ENCODE measurements around the gene RTN3.
"Not testable (repeated sequence)": the region's sequence is repeated elsewhere in the genome, so short reads cannot be mapped to it uniquely, and the experiment has no call there.

Gene RTN3, protein sequence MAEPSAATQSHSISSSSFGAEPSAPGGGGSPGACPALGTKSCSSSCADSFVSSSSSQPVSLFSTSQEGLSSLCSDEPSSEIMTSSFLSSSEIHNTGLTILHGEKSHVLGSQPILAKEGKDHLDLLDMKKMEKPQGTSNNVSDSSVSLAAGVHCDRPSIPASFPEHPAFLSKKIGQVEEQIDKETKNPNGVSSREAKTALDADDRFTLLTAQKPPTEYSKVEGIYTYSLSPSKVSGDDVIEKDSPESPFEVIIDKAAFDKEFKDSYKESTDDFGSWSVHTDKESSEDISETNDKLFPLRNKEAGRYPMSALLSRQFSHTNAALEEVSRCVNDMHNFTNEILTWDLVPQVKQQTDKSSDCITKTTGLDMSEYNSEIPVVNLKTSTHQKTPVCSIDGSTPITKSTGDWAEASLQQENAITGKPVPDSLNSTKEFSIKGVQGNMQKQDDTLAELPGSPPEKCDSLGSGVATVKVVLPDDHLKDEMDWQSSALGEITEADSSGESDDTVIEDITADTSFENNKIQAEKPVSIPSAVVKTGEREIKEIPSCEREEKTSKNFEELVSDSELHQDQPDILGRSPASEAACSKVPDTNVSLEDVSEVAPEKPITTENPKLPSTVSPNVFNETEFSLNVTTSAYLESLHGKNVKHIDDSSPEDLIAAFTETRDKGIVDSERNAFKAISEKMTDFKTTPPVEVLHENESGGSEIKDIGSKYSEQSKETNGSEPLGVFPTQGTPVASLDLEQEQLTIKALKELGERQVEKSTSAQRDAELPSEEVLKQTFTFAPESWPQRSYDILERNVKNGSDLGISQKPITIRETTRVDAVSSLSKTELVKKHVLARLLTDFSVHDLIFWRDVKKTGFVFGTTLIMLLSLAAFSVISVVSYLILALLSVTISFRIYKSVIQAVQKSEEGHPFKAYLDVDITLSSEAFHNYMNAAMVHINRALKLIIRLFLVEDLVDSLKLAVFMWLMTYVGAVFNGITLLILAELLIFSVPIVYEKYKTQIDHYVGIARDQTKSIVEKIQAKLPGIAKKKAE
- total RNA-seq, result 32.9 to 56.1 reads per million in 2 experiments

GRCh38 chr11:63681321-63682065 lies at the start of gene RTN3:
TSS of gene RTN3 (plus strand) at chr11:63681500. CDS start at chr11:63681637, 137 bp downstream.
- DNase-seq (ENCODE audit: low read depth), result peak; percentile 97

GRCh38 chr11:63635762-63636465 lies 45.4 kb upstream of the RTN3 start:
- peak; percentile 61 for DNase-seq (ENCODE audit: low read depth)

- DNase-seq (ENCODE audit: low read depth), result not testable (repeated sequence)
Measured at GRCh38 chr11:63638436-63638835, 42.9 kb upstream of the RTN3 start.

GRCh38 chr11:63639199-63639832 lies 42.0 kb upstream of the RTN3 start:
- no peak for DNase-seq (ENCODE audit: low read depth)

DNA sequence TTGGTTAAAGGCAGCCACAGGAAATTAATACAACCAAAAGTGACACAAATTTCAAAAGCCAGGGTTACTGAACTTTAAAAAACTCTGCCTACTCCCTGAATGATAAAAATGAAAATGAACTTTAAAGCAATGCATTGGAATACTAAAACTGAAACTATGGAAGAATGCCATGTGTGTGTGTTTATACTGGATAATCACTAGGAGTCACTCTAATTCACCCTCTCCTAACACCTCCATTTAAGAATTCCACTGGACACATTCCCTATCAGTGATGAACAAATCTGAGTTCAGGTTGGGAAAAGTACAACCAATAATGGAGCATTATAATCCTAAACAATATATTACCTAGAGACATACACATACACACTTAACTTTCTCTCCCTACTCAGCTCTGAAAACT lies 39.6 kb upstream of the RTN3 start:
- DNase-seq (ENCODE audit: low read depth), result no peak

DNA sequence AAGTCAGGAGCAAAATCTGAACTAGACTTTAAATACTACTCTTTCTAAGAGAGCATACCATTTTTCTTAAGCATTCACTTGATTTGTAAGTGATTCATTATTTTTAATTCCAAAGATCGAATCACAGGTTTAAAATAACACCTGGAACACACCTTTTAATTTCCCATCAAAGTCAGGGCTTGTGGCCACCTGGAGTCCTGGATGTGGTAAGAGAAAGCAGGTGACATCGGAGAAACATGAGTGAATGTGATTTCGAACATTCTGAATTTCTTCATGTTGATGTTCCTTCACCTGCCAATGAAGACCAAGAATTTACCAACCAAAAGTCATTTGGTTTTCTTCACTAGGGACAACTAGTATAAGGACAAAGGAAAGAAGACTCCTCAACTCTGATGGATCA lies 38.1 kb upstream of the RTN3 start:
- DNase-seq (ENCODE audit: low read depth), result no peak

DNA sequence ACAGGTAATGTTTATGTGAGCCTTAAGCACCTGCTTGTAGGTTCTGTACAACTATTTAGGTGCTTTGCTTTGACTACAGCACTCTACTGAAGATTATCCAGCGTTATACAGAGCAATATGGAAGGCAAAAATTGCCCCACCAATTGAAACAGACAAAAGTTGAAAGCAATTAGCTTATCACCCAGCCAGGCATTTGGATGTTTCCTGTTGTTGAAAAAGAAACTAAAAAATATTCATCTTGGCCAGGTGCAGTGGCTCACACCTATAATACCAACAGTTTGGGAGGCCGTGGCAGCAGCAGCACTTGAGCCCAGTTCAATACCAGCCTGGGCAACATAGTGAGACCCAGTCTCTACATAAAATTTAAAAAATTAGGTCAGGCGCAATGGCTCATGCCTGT lies 28.6 kb upstream of the RTN3 start:
- DNase-seq (ENCODE audit: low read depth), result no peak

- DNase-seq (ENCODE audit: low read depth), result no peak
Measured at GRCh38 chr11:63660972-63661371, 20.3 kb upstream of the RTN3 start.

GRCh38 chr11:63663809-63664208 lies 17.5 kb upstream of the RTN3 start:
- no peak for DNase-seq (ENCODE audit: low read depth)

DNA sequence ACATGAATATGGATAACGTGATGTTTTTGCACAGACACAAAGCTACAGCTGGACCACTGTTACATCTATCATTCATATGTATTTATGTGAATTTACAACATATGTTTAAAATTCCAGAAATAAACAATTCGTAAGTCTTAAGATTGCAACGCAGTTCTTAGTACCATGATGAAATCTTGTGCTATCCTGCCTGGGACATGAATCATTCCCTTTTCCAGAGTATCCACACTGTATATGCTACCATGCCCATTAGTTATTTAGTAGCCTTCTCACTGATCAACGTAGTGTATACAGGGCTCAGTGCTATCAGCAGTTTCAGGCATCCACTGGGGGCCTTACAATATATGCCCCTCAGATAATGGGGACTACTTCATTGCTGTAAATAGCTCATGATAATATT lies 14.4 kb upstream of the RTN3 start:
- DNase-seq (ENCODE audit: low read depth), result no peak

DNA sequence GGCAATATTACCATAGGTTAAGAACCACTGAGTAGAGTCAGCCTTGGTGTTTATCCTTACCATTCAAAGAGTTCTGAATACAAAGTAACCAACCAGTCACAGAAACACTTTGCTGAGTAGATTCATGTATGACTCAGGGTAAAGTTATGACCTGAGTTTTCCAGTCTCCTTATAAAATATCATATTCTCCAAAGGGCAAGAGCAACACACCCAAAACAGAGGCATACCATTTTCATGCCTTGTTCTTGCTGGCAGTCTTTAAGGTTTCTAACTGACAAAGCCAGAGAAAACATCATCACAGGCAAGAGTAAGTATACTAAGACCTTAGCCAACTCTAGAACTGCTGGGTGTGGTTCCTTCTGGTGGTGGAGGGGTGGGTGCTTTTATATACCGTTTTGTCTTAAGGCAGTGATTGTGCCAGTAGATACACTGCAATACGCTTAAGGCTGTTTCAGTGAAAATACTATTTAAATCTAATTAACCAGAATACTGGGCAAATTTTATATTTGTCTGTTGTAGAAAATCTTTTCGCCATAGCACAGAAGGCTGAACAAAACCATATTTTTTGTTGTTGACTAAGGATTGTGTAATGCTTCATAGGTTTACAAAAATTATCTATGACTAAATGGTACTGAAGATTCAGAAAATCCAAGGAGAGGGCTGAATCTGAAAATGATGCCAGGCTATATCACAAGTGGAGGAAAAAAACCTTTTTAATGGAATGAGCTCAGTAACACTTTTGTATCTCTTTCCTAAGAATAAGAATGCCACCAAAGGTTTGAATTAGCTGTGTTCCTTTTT lies 13.1 kb upstream of the RTN3 start:
- no peak for DNase-seq (ENCODE audit: low read depth)

DNA sequence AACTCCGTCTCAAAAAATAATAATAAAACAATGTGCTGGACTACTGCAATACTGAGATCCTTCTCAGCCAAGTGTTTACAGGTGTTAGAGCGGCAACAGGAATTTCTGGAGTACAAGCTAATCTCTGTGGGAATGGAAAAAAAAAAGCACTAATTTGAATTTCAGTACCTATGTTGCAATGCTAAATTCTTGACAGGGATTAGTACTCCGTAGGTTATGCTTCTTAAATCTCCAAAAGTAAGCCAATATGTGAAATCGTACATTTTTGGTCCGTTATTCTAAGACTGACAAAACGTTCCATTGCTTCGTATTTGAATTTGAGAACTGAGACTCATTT lies 11.2 kb upstream of the RTN3 start:
- DNase-seq (ENCODE audit: low read depth), result no peak

- peak; percentile 3 for DNase-seq (ENCODE audit: low read depth)
Measured at GRCh38 chr11:63670433-63671321, 10.6 kb upstream of the RTN3 start.

- DNase-seq (ENCODE audit: low read depth), result peak; percentile 91
Measured at GRCh38 chr11:63671322-63672155, 9.8 kb upstream of the RTN3 start, which contains the start of gene ATL3. TSS of gene ATL3 (minus strand) at chr11:63671376. CDS start at chr11:63671335, 41 bp downstream.

GRCh38 chr11:63672156-63672463 lies 9.2 kb upstream of the RTN3 start:
- DNase-seq (ENCODE audit: low read depth), result no peak

DNA sequence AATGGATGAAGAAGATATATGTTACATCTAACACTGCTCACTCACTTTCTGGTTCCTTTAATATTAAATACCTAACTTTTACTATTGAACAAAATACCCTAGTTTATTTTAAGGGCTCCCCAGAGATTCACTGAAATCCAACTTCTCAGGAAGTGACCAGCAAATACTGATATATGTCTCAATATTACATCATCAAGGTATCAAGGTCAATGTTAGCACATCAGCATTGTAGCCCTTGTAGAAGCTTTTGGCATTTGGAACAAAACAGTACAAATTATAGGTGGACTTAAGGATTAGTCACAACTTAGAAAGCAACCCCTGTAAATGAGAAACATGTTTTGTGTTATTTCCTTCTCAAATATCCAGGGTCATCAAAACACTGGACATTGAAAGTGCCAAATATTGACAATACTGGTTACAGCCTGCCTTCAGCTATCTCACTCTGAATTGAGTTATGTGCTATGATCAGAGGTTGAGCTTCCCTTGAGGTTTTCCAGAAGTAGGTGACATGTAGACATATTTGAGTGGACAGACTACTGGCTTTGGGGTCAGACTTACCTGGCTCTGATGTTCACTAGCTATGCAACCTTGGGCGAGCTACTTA lies 8.3 kb upstream of the RTN3 start:
- DNase-seq (ENCODE audit: low read depth), result no peak

- DNase-seq (ENCODE audit: low read depth), result no peak
Measured at GRCh38 chr11:63673579-63673978, 7.7 kb upstream of the RTN3 start.

DNA sequence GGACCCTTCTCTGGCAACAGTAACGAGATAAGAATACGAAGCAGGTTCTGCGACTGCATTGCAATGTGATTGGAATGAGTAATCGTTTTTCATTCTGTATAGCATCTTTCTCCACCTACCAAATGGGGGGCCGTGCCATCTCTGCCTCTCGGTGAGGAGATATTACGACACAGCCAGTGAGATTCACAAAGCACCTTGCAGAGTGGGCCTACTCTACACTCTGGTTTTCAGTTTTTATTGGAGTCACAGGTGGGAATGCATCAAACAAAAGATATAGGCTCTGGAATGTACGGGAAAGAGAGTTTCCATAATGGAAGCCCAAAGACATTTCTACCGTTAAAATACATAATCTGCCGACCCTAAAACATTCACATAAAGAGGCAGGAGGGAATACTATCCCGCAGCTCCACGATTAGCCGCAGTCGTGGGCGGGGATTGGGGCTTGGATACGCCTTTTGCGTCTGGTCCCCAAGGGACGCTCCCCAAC lies 423 bp upstream of the RTN3 start:
- DNase-seq (ENCODE audit: low read depth), result no peak
